GM20000 (cell line): ENCODE data around the gene AFP.

ENCODE experiments used
- DNase-seq: peaks from one replicate; pipeline ENCODE4 v3.0.0; 2012; ENCODE audit warnings: low spot score
- TF ChIP-seq, protein P1 (sequence below): IDR thresholded peaks from 2 replicates; pipeline ENCODE4 v1.5.1; 2012; ENCODE audit warnings: mild to moderate bottlenecking, control low read depth; ENCODE audit errors: extremely low read depth, missing control alignments

AFP gene

GRCh38 chr4:73477176-73477575 lies 41.2 kb downstream of the AFP start:
- no peak for DNase-seq
- TF ChIP-seq, protein P1, sequence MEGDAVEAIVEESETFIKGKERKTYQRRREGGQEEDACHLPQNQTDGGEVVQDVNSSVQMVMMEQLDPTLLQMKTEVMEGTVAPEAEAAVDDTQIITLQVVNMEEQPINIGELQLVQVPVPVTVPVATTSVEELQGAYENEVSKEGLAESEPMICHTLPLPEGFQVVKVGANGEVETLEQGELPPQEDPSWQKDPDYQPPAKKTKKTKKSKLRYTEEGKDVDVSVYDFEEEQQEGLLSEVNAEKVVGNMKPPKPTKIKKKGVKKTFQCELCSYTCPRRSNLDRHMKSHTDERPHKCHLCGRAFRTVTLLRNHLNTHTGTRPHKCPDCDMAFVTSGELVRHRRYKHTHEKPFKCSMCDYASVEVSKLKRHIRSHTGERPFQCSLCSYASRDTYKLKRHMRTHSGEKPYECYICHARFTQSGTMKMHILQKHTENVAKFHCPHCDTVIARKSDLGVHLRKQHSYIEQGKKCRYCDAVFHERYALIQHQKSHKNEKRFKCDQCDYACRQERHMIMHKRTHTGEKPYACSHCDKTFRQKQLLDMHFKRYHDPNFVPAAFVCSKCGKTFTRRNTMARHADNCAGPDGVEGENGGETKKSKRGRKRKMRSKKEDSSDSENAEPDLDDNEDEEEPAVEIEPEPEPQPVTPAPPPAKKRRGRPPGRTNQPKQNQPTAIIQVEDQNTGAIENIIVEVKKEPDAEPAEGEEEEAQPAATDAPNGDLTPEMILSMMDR, result no peak

DNA sequence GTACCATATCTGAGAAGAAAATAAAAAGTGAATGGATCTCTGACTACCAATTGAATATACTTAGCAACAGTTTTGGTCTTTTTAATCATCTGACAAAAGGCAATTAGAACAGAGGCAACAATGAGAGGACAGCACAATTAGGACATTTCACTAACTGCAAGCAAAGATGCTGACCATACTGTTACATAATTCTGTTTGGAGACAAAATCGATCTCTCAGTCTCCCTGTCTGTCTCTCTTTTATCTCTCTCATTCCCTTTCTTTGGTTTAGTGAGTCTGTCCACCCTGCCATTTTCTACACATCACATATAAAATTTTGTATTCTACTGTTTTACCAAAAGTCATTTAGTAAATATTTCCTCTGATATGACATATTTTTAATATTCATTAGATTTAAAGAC lies 43.3 kb downstream of the AFP start:
- TF ChIP-seq, protein P1, result no peak
- DNase-seq, result no peak

DNA sequence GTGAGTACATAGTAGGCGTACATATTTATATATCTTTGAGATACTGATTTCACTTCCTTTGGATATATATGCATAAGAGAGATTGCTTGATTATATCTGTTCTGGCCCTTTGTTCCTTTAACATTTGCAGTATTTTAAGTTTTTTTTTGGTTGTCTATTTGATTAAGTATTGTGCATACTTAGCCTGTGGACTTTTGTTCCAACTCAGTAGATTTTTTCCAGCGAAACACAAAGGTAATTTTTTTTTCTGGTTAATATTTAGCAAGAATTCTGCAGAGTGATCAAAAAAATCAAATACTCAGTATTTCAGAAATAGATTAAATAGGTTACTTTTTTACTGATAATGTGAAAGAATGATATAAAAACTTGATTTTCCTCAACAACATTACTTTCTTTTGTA lies 45.3 kb downstream of the AFP start, which contains the start of gene AFM:
Gene AFM (plus strand): TSS at position 388 of the 400 bp plus-strand sequence. CDS start 31 bp downstream, outside the sequence.
- TF ChIP-seq, protein P1, result no peak
- DNase-seq, result no peak

DNA sequence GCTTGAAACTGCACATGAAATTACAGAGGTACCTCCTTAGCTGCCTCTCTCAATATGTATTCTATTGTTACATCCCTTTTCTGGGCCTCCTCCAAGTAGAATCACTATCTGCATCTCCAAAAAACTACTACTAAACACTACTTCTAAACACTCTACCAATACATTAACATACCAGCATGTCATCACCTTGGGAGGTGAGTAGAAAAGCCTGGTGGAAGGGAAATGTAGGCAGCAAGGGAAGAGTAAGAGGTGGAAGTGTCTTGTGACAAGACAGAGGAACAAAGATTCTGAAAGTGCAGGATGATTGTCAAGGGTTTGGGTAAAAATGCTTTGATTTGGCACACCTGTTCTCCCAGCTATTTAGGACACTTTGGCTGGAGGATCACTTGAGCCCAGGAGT lies 49.1 kb downstream of the AFP start:
- TF ChIP-seq, protein P1, result no peak
- DNase-seq, result no peak

GRCh38 chr4:73485596-73485995 lies 49.6 kb downstream of the AFP start:
- DNase-seq, result no peak
- TF ChIP-seq, protein P1, result no peak

DNA sequence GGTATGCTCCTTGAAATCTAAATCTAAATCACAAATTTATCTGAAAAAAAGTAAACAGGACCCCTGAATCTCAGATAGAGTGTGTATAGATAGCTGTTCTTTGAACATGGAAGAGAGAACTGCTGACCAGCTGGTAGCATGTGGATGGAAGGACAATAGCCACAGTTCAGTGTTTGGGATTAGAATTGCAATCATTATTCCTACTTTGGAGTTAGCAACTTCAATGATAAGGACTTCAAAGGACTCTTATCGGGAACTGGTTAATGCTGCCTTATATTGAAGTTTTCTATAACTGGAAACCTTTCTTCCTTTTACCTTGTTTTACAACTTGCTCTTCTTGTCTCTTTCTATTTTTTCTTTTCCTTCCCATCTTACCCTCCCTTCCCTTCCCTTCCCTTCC lies 50.5 kb downstream of the AFP start:
- DNase-seq, result no peak
- TF ChIP-seq, protein P1, result no peak

- TF ChIP-seq, protein P1, result no peak
- no peak for DNase-seq
These were observed 51.2 kb downstream of the AFP start for GRCh38 chr4:73487233-73487632.
